ENCODE measurements around the gene EIF6. TPM values are rescaled to one million over a fixed set of nuclear protein-coding genes. Genes with fewer than 3 reads are reported as not detected.
A peak's percentile ranks its signal among the peaks of the same experiment; 100 is the strongest.

EIF6 gene
- total and polyA plus RNA-seq, 2 of the 8 experiments (the other 6 are each of a cell fraction or from before 2014, with no cell fraction given), result 184 to 319 TPM

DNA sequence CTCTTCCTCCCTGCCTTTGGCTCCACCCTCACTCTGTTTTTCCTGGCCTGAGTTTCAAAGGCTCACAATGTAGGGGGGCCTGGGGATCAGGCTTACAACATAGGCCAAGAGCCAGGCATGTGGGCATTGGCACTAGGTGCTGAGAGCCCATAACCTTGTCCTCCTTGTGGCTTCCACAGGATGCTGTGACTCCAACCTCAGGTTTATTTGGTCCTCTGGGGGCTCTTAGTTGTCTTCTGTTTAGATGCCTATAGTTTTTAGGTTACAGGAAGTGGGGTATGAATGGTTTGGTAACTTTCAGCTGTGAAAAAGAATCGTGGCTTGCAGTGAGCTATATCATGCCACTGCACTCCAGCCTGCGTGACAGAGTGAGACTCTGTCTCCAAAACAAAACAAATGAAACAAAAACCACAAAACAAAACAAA, 32.5 kb downstream of the EIF6 start:
- Histone ChIP-seq H4K91ac (replicated peaks; ENCODE audit: insufficient read length, low read length) (no peak overlapping the region), H2BK20ac (ENCODE audit: low read length) (no peak overlapping the region), H3K79me2 (ENCODE audit: control insufficient read depth in 1 of 2, insufficient read depth in 2 of 2, low read length in 2 of 2) (no peaks in the 10 kb centered on the region), H3K4me3 (ENCODE audit: extremely low read depth in 1 of 4, insufficient read depth in 2 of 4, low read depth in 3 of 4, low read length in 4 of 4) (no peak overlapping the region), H3K9ac (replicated peaks in 1 of 4; ENCODE audit: extremely low read depth in 1 of 4, low read depth in 3 of 4, low read length in 3 of 4) (no peak overlapping the region), H3K27me3 (replicated peaks in 1 of 4; ENCODE audit: control insufficient read depth in 3 of 4, extremely low read depth in 1 of 4, insufficient read depth in 3 of 4, low read length in 3 of 4) (no peaks in the 10 kb centered on the region), H2BK120ac (replicated peaks; ENCODE audit: low read depth, low read length) (no peak overlapping the region), H4K5ac (ENCODE audit: insufficient read length, low read depth, low read length) (no peak overlapping the region), H2AFZ (ENCODE audit: low read length) (no peak overlapping the region), H3K4me2 (ENCODE audit: insufficient read depth in 1 of 2, low read depth in 2 of 2, low read length in 2 of 2) (no peak overlapping the region), H3K79me1 (ENCODE audit: low read depth, low read length) (no peaks in the 10 kb centered on the region), H2BK15ac (ENCODE audit: low read length) (peak overlapping the region; percentile 75; the same call in 1 of the 2 replicates), H3K18ac (ENCODE audit: extremely low read depth, low read length) (no peak overlapping the region), H3K4me1 (replicated peaks in 1 of 4; ENCODE audit: control insufficient read depth in 3 of 4, insufficient read depth in 4 of 4, low read length in 3 of 4) (0 out of 7 replicates have a peak, but pooled peaks cover 0 to 2% (median 0%) of the 10 kb centered on the region in 4 experiments), H3K23me2 (ENCODE audit: low read depth, low read length) (no peaks in the 10 kb centered on the region), H2BK12ac (ENCODE audit: low read depth, low read length) (0 out of 2 replicates have a peak overlapping the region, but pooled peaks have one; percentile 60), H4K20me1 (replicated peaks in 1 of 2; ENCODE audit: control insufficient read depth in 1 of 2, insufficient read depth in 2 of 2, low read length in 2 of 2) (no peaks in the 10 kb centered on the region), H3K9me3 (ENCODE audit: insufficient read depth in 2 of 2, low read depth in 1 of 2, low read length in 1 of 2) (no peaks in the 10 kb centered on the region), H2BK5ac (ENCODE audit: low read depth, low read length) (no peak overlapping the region), H3K56ac (replicated peaks; ENCODE audit: insufficient read length, low read depth, low read length) (no peak overlapping the region), H3K14ac (ENCODE audit: insufficient read length) (no peak overlapping the region), H2AK5ac (ENCODE audit: low read depth, low read length) (no peak overlapping the region), H3K4ac (replicated peaks; ENCODE audit: insufficient read length, low read depth, low read length) (no peak overlapping the region), H3K23ac (ENCODE audit: insufficient read length) (no peak overlapping the region), H4K8ac (ENCODE audit: extremely low read depth, insufficient read depth, low read length) (no peak overlapping the region), H3K27ac (ENCODE audit: low read depth, low read length) (no peak overlapping the region), H3K36me3 (ENCODE audit: control insufficient read depth in 2 of 4, insufficient read depth in 4 of 4, low read length in 3 of 4) (peaks cover 0 to 24% (median 0%) of the 10 kb centered on the region in 4 experiments; a peak in 3 of 8 replicates)
- ChIA-PET CTCF (ENCODE audit: partially characterized antibody) (interaction anchor here (0.6 to 1.5 kb wide), 3 partner anchors 11 to 43 kb away, joined by 3 read pairs; no protein-coding TSS in a partner anchor), POLR2A (ENCODE audit: partially characterized antibody) (interaction anchor here (1.0 to 7.5 kb wide), 4 partner anchors 8 to 26 kb away, joined by 3 to 52 read pairs (median 10); partner anchors contain the start of gene MMP24OS)
- TF ChIP-seq SIRT6 (IDR thresholded peaks at IDR 0.05; ENCODE audit: low read length), result no peak
- TF ChIP-seq TCF12 (IDR thresholded peaks at IDR 0.05; ENCODE audit: low read depth, low read length), result no peak
- no peak for TF ChIP-seq EZH2 (IDR thresholded peaks at IDR 0.05; ENCODE audit: low read depth, low read length, severe bottlenecking)
- TF ChIP-seq SP4 (IDR thresholded peaks at IDR 0.05; ENCODE audit: low read length), result no peak
- TF ChIP-seq NRF1 (IDR thresholded peaks at IDR 0.05; ENCODE audit: low read depth, low read length), result no peak
- WGBS, 2 experiments (ENCODE audit: extremely low coverage in 1 of 2, insufficient coverage in 1 of 2, insufficient read length in 1 of 2, insufficient replicate concordance in 2 of 2, low coverage in 1 of 2, low lambda C conversion rate in 2 of 2, missing lambda C conversion rate in 1 of 2), result 94% methylated on average over 2 of the region's 2 CpGs; no CpG with 5 or more reads in 1 of the 2 experiments
- DNase-seq (ENCODE audit: low read depth in 1 of 2, low spot score in 2 of 2) (no peak), FAIRE-seq (no peak)

Measured in H1 (cell line).